ENCODE results near the gene CENPK. TPM values are rescaled to one million over a fixed set of nuclear protein-coding genes. Genes with fewer than 3 reads are reported as not detected.

The CENPK gene
- total RNA-seq, 1 donor = 11.9 TPM

DNA sequence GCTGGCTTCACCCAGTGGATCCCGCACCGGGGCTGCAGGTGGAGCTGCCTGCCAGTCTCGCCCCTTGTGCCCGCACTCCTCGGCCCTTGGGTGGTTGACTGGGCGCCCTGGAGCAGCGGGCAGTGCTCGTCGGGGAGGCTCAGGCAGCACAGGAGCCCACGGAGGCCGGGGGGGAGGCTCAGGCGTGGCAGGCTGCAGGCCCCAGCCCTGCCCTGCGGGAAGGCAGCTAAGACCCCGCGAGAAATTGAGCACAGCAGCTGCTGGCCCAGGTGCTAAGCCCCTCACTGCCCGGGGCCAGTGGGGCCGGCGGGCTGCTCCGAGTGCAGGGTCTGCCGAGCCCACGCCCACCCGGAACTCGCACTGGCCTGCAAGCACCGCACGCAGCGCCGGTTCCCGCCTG is 77.6 kb downstream of the CENPK start:
- no peak for TF ChIP-seq CTCF (IDR thresholded peaks at IDR 0.05; ENCODE audit: extremely low read depth, low read depth, low read length)
- no peak for DNase-seq (ENCODE audit: insufficient read length, low spot score, missing footprints)
- Histone ChIP-seq H3K9me3 (ENCODE audit: low read depth, low read length) (no peaks in the 10 kb centered on the region), H3K4me2 (ENCODE audit: insufficient read depth, low read length) (no peak overlapping the region), H3K36me3 (ENCODE audit: insufficient read depth, low read length) (no peaks in the 10 kb centered on the region), H3K4me1 (ENCODE audit: insufficient read depth, low read length) (peaks cover 10% of the 10 kb centered on the region), H3K4me3 (ENCODE audit: insufficient read depth, low read length) (no peak overlapping the region), H3K79me2 (ENCODE audit: insufficient read depth, low read length) (peaks cover 4% of the 10 kb centered on the region), H3K27me3 (ENCODE audit: insufficient read depth, low read length) (no peaks in the 10 kb centered on the region), H2AFZ (ENCODE audit: low read length) (no peak overlapping the region), H3K27ac (ENCODE audit: low read depth, low read length) (no peak overlapping the region), H4K20me1 (ENCODE audit: insufficient read depth, low read length) (no peaks in the 10 kb centered on the region)

DNA sequence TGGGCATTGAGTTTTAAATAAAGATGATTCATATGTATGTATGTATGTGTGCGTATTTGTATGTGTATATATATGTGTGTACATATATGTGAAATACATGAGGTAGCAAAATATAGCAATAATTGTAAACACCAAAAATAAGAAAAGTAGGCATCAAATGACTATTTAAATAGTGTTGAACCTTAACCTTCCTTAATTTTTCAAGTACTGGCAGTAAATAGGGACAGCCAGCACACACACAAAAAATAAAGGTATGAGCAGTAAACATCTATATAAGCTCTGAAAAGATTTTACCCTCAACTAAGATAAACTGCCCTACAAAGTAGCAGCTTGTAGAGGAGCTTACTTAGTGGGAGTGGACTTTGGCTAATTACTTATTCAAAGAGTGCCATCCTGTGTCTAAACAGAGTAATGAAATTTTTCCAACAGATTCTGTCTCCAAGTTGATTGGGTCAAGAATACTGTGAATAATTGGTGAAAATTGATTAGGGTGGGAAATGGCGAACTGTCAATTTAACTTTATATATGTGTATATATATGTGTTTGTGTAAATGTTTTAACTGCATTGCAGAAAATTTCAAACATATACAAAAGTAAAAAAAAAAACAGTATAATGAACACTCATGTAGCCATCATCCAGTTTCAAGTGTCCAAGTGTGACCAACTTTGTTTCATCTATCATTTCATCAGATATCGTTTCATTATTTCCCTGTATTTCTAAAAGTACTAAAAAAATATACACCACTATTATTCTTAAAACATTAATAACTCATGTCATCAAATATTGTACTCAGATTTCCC is 79.2 kb downstream of the CENPK start:
- Histone ChIP-seq H3K79me2 (ENCODE audit: insufficient read depth, low read length) (peaks cover 21% of the 10 kb centered on the region), H4K20me1 (ENCODE audit: insufficient read depth, low read length) (no peaks in the 10 kb centered on the region), H3K4me1 (ENCODE audit: insufficient read depth, low read length) (peaks cover 14% of the 10 kb centered on the region), H3K27me3 (ENCODE audit: insufficient read depth, low read length) (no peaks in the 10 kb centered on the region), H3K27ac (ENCODE audit: low read depth, low read length) (peak overlapping the region; percentile 96), H3K9me3 (ENCODE audit: low read depth, low read length) (no peaks in the 10 kb centered on the region), H3K36me3 (ENCODE audit: insufficient read depth, low read length) (no peaks in the 10 kb centered on the region), H2AFZ (ENCODE audit: low read length) (no peak overlapping the region), H3K4me3 (ENCODE audit: insufficient read depth, low read length) (peak overlapping the region; percentile 82), H3K4me2 (ENCODE audit: insufficient read depth, low read length) (peak overlapping the region; percentile 90)
- no peak for DNase-seq (ENCODE audit: insufficient read length, low spot score, missing footprints)
- peak; percentile 51 for TF ChIP-seq CTCF (IDR thresholded peaks at IDR 0.05; ENCODE audit: extremely low read depth, low read depth, low read length)

DNA sequence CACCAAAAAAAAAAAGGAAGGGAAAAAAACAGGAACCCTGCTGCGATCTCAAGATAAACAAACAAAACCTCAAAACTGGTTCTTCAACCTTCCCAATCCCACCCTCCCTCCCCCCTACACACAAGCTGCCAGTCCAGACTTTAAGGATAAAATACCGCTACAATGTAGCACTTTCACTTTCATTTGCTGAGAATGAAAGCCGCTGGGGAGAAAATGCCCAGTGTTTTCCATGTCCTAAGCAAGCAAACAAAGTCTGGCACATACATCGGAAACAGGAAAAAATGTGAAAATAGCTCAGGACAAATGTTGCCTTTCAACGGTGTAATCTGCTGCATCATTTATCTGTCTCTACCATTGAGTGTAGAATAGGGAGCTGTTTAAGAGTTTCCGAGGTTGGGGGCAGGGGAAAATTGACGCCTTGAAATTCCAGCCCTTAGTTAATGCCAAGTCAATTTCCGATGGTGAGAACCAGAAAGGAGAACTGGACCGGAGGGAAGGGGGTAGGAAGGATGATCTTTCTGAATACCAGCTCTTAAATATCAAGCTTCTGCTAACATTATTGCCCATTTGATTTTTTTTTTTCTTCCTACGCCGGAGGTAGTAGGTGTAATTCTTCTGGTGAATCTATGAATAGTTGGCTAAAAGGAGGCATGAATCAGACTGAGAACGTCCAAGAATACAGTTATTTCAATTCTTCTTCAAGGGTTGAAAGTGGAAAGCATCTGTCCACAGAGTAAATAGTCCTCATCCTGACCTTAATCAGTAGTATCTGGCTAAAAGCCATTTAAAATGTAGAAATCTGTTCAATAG is 80.0 kb downstream of the CENPK start:
- no peaks in the 10 kb centered on the region for H4K20me1 ChIP-seq (ENCODE audit: insufficient read depth, low read length)
- DNase-seq (ENCODE audit: insufficient read length, low spot score, missing footprints) = peak; percentile 85
- H3K4me3 ChIP-seq (ENCODE audit: insufficient read depth, low read length) = peak overlapping the region; percentile 82
- no peaks in the 10 kb centered on the region for H3K27me3 ChIP-seq (ENCODE audit: insufficient read depth, low read length)
- H3K4me2 ChIP-seq (ENCODE audit: insufficient read depth, low read length) = peak overlapping the region; percentile 90
- peak overlapping the region; percentile 96 for H3K27ac ChIP-seq (ENCODE audit: low read depth, low read length)
- H3K79me2 ChIP-seq (ENCODE audit: insufficient read depth, low read length) = peaks cover 29% of the 10 kb centered on the region
- no peaks in the 10 kb centered on the region for H3K9me3 ChIP-seq (ENCODE audit: low read depth, low read length)
- TF ChIP-seq CTCF (IDR thresholded peaks at IDR 0.05; ENCODE audit: extremely low read depth, low read depth, low read length) = no peak
- H3K4me1 ChIP-seq (ENCODE audit: insufficient read depth, low read length) = peaks cover 19% of the 10 kb centered on the region
- H2AFZ ChIP-seq (ENCODE audit: low read length) = peak overlapping the region; percentile 37
- no peaks in the 10 kb centered on the region for H3K36me3 ChIP-seq (ENCODE audit: insufficient read depth, low read length)

- H3K9me3 ChIP-seq (ENCODE audit: low read depth, low read length) = no peaks in the 10 kb centered on the region
- peak overlapping the region; percentile 82 for H3K4me3 ChIP-seq (ENCODE audit: insufficient read depth, low read length)
- no peaks in the 10 kb centered on the region for H4K20me1 ChIP-seq (ENCODE audit: insufficient read depth, low read length)
- no peak for TF ChIP-seq CTCF (IDR thresholded peaks at IDR 0.05; ENCODE audit: extremely low read depth, low read depth, low read length)
- no peaks in the 10 kb centered on the region for H3K27me3 ChIP-seq (ENCODE audit: insufficient read depth, low read length)
- peaks cover 19% of the 10 kb centered on the region for H3K4me1 ChIP-seq (ENCODE audit: insufficient read depth, low read length)
- peak overlapping the region; percentile 90 for H3K4me2 ChIP-seq (ENCODE audit: insufficient read depth, low read length)
- no peaks in the 10 kb centered on the region for H3K36me3 ChIP-seq (ENCODE audit: insufficient read depth, low read length)
- peak; percentile 31 for DNase-seq (ENCODE audit: insufficient read length, low spot score, missing footprints)
- peak overlapping the region; percentile 96 for H3K27ac ChIP-seq (ENCODE audit: low read depth, low read length)
- peaks cover 35% of the 10 kb centered on the region for H3K79me2 ChIP-seq (ENCODE audit: insufficient read depth, low read length)
- no peak overlapping the region for H2AFZ ChIP-seq (ENCODE audit: low read length)
Measured at GRCh38 chr5:65482296-65482735, 80.7 kb downstream of the CENPK start.
